GM12878 (cell line): ENCODE data around the gene DNAH1. TPM values are rescaled to one million over a fixed set of nuclear protein-coding genes. Genes with fewer than 3 reads are reported as not detected.

Experiments
- ATAC-seq: fragments of 200-7000 bp; cut with Tn5 transposase; 3 replicates; pipeline ENCODE4 v1.9.1; 2020; ENCODE audit warnings: mild to moderate bottlenecking, moderate library complexity
- Bru-seq: library from RNA; stranded (reverse); fragments of 400-500 nt; gene quantifications from one replicate; lab custom pipeline; 2021; lab: Mats Ljungman, UMichigan
- BruChase-seq, 2 experiments: library from RNA; stranded (reverse); fragments of 400-500 nt; gene quantifications; one replicate each; lab custom pipeline; 2021; lab: Mats Ljungman, UMichigan
- BruUV-seq: library from RNA; stranded (reverse); fragments of 400-500 nt; replicated peaks from 2 replicates; lab custom pipeline; 2021; lab: Mats Ljungman, UMichigan
- CTCF ChIA-PET: fragments of 300-600 bp; sonication (Branson Sonifier 250); formaldehyde crosslinking; extraction: SDS; loops from one replicate; lab custom pipeline; 2021; ENCODE audit warnings: inconsistent platforms; lab: Yijun Ruan, JAX
- POLR2A ChIA-PET: fragments of 350-600 bp; formaldehyde crosslinking; extraction: SDS; loops from one replicate; lab custom pipeline; 2021; ENCODE audit warnings: inconsistent platforms; lab: Charles Lee
- RAD21 ChIA-PET: fragments of 300-600 bp; sonication (Branson Sonifier 250); formaldehyde crosslinking; loops from one replicate; lab custom pipeline; 2023; ENCODE audit warnings: antibody characterized with exemption; ENCODE audit not compliant: unreplicated experiment; lab: Charles Lee
- SMC1A ChIA-PET: fragments of 300-600 bp; sonication (Branson Sonifier 250); formaldehyde crosslinking; loops from one replicate; lab custom pipeline; 2023; ENCODE audit not compliant: unreplicated experiment, uncharacterized antibody; lab: Charles Lee
- DNase-seq: peaks from one replicate; pipeline ENCODE4 v3.0.0-alpha.2; 2011; ENCODE audit warnings: low read depth, low spot score
- FAIRE-seq: peaks from 3 replicates; lab custom pipeline; 2011; peaks lifted over from hg19 to GRCh38; lab: Jason Lieb, UNC
- H2AFZ ChIP-seq: 2 replicates; pipeline ENCODE4 v1.6.0; 2011; ENCODE audit warnings: low read depth, low read length, control low read depth; ENCODE audit not compliant: control insufficient read depth
- H3K27ac ChIP-seq: 2 replicates; pipeline ENCODE4 v1.5.1; 2011; ENCODE audit warnings: control low read depth; ENCODE audit not compliant: control insufficient read depth, insufficient read depth
- H3K27me3 ChIP-seq, 2 experiments: replicated peaks in 1 of 2; 2 replicates each; pipeline versions ENCODE4 v1.6.0 to v1.6.1; 2011; ENCODE audit warnings: low read length in 1 of 2; ENCODE audit not compliant: control insufficient read depth in 2 of 2, insufficient read depth in 2 of 2
- H3K36me3 ChIP-seq, 2 experiments: 2 replicates each; pipeline ENCODE4 v1.5.1; 2011; ENCODE audit warnings: low read length in 1 of 2; ENCODE audit not compliant: control insufficient read depth in 2 of 2, insufficient read depth in 2 of 2
- H3K4me1 ChIP-seq: 2 replicates; pipeline ENCODE4 v1.6.1; 2011; ENCODE audit warnings: mild to moderate bottlenecking, low read length, moderate library complexity, mixed read lengths; ENCODE audit not compliant: control insufficient read depth, insufficient read depth
- H3K4me2 ChIP-seq: 2 replicates; pipeline ENCODE4 v1.6.0; 2011; ENCODE audit warnings: control low read depth; ENCODE audit not compliant: control insufficient read depth, insufficient read depth
- H3K4me3 ChIP-seq: fragments of 200-600 bp; sonication (generic); 2 replicates; pipeline ENCODE4 v1.5.1; 2016
- H3K79me2 ChIP-seq: 2 replicates; pipeline ENCODE4 v1.6.0; 2011; ENCODE audit warnings: low read length; ENCODE audit not compliant: control insufficient read depth, insufficient read depth
- H3K9ac ChIP-seq: 2 replicates; pipeline ENCODE4 v1.8.0; 2011; ENCODE audit warnings: low read length, control low read depth, mixed read lengths; ENCODE audit not compliant: control insufficient read depth, insufficient read depth
- H3K9me3 ChIP-seq: replicated peaks from 3 replicates; pipeline ENCODE4 v1.5.1; 2011; ENCODE audit warnings: mild to moderate bottlenecking, low read length; ENCODE audit not compliant: control insufficient read depth, insufficient read depth
- H4K20me1 ChIP-seq: 2 replicates; pipeline ENCODE4 v1.6.0; 2011; ENCODE audit not compliant: control insufficient read depth, insufficient read depth
- BMI1 ChIP-seq: fragments of 450-650 bp; IDR thresholded peaks from 2 replicates; pipeline ENCODE4 v1.6.1; 2016; ENCODE audit warnings: mild to moderate bottlenecking, moderate library complexity, borderline replicate concordance
- MEF2A ChIP-seq: IDR thresholded peaks from 2 replicates; pipeline ENCODE4 v1.6.1; 2011; ENCODE audit warnings: low read depth, mild to moderate bottlenecking, low read length, moderate library complexity; ENCODE audit not compliant: insufficient read depth
- WGBS: methylation state at CpG from one replicate; pipeline ENCODE4 v1.1.6; 2016; ENCODE audit warnings: low lambda C conversion rate; ENCODE audit not compliant: insufficient replicate concordance, insufficient coverage; ENCODE audit errors: missing lambda C conversion rate; 5-methylcytosine and 5-hydroxymethylcytosine counted together
- in situ Hi-C: fragments of 300-500 bp; cut with MboI; formaldehyde crosslinking; loops from 9 replicates; pipeline ENCODE4 v1.14.3; 2018; ENCODE audit warnings: mixed read lengths
- intact Hi-C: fragments of 100-400 bp; cut with micrococcal nuclease; formaldehyde crosslinking; loops from one replicate; pipeline ENCODE4 v1.14.2; 2022; ENCODE audit not compliant: unreplicated experiment
- long read RNA-seq, 2 experiments: library from polyadenylated mRNA; unstranded; transcript quantifications; one replicate each; pipeline ENCODE4 v2.0.0, GENCODE V29; 2019 to 2020
- polyA minus RNA-seq, 3 experiments: library from RNA; depleted of rRNA, polyadenylated mRNA; stranded (reverse); fragments of >200 nt; gene quantifications; 2 replicates each; pipeline ENCODE4 v1.2.3, GENCODE V29; 2011
- polyA plus RNA-seq, 11 experiments: library from polyadenylated mRNA; depleted of rRNA in 4 of 11; unstranded in 6 of 11; stranded (reverse) in 5 of 11; fragments of >200 nt; fragmentation: Nextera tagmentation in 4 of 11; fragmentation: Illumina TruSeq in 1 of 11; extraction: Ambion mirVana in 4 of 11; extraction: Trizol in 1 of 11; gene quantifications; 1 replicate in 1 of 11; 2 replicates in 10 of 11; pipeline versions ENCODE4 v1.2.1 to v1.2.3, GENCODE V29; 2011 to 2016; ENCODE audit warnings: inconsistent platforms in 2 of 11, missing spikeins in 2 of 11, low read depth in 1 of 11
- total RNA-seq, 4 experiments: library from RNA; depleted of rRNA in 3 of 4; stranded (reverse); fragments of >200 nt in 3 of 4; fragmentation: Illumina TruSeq in 1 of 4; extraction: Trizol in 1 of 4; gene quantifications; 2 replicates each; pipeline versions ENCODE4 v1.2.1 to v1.2.3, GENCODE V29; 2013 to 2021

DNAH1 gene
- 71.1 and 76.2 TPM in 2 replicates for total RNA-seq (2013; cell fraction: nucleolus; rRNA removed)
- total RNA-seq (2014; rRNA removed) (3.3 and 3.4 TPM in 2 replicates), total RNA-seq (2014; rRNA removed; fragmentation: Illumina TruSeq; extraction: Trizol) (2.3 TPM in 2 replicates), total RNA-seq (2021) (4.4 and 5.7 TPM in 2 replicates), polyA plus RNA-seq (2011; rRNA removed) (1.8 and 3.2 TPM in 2 replicates), polyA plus RNA-seq (2014; fragmentation: Illumina TruSeq; extraction: Trizol) (2.3 and 3.7 TPM in 2 replicates), polyA plus RNA-seq (2014; fragmentation: Nextera tagmentation; extraction: Ambion mirVana) (under 1 TPM; 0.31 to 0.33 TPM), polyA plus RNA-seq (2014; rRNA removed) (4.4 and 5.8 TPM in 2 replicates), polyA plus RNA-seq (2016; fragmentation: Nextera tagmentation; extraction: Ambion mirVana) (under 1 TPM; 0.48 to 0.57 TPM), polyA minus RNA-seq (2011; rRNA and poly(A)+ RNA removed) (11.5 and 14.5 TPM in 2 replicates), Bru-seq, nascent RNA (percentile 53 among the genes with signal in this experiment), BruChase-seq, experiment 1, labeled RNA remaining after a 6-hour chase (percentile 64 among the genes with signal in this experiment), BruChase-seq, experiment 2, labeled RNA remaining after a 2-hour chase (percentile 59 among the genes with signal in this experiment)
- polyA plus RNA-seq (2011; ENCODE audit: low read depth) = 3.9 TPM
- polyA plus RNA-seq (2011; cell fraction: cytosol; rRNA removed) = 2.9 and 4.0 TPM in 2 replicates
- polyA plus RNA-seq (2011; cell fraction: nucleus; rRNA removed) = 41.3 and 54.3 TPM in 2 replicates
- polyA plus RNA-seq (2012) = 5.3 and 7.2 TPM in 2 replicates
- 1.0 and 1.3 TPM in 2 replicates for polyA minus RNA-seq (2011; cell fraction: cytosol; rRNA and poly(A)+ RNA removed)
- 10.0 and 18.0 TPM in 2 replicates for polyA minus RNA-seq (2011; cell fraction: nucleus; rRNA and poly(A)+ RNA removed)
- long read RNA-seq, experiment 1, partial matches to known transcripts = 1 of 1 reads
- long read RNA-seq, experiment 1, other reads (novel, unspliced or antisense) = 0 of 1 reads
- long read RNA-seq, experiment 2, partial matches to known transcripts = 1 of 2 reads
- long read RNA-seq, experiment 2, other reads (novel, unspliced or antisense) = 1 of 2 reads

DNA sequence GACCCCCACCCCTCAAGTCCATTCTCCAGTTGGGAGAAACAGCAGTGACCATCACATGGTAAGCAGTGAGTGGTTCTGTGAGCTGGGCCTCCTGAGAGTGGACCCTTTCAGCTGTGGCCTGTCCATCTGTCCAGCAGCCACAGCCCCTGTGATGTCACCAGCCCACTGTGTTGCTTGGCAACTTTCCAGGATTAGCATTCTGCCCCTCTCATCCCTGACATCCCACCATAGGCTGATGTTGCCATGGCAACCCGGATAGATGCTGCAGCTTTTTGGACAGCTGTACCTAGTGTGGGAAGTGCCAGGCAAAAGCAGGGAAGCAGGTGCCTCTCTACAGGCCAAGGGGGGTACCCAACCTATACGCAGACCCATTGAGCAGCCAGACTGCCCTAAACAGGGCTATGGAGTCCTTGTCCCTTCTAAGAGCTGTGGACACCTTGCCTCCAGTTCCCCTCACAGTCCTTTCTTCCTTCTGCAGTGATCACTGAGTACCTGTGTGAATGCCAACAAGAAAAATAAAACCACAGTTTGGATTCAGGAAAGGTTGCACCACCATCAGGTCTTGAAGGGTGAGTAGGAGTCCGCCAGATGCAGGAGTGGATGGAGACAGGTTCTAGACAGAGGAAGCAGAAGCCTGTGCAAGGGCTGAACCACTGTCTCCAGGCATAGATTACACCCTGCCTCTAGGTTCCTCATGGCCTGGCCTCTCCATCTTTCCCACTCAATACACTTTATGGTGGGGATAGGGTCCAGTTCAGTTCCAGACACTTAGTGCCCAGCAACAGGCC lies at the start of gene DNAH1:
Gene DNAH1 (plus strand): TSS at position 343 of the 788 bp plus-strand sequence. CDS start 6,124 bp downstream, outside the sequence.
- intact Hi-C loops (no loop called here), in situ Hi-C loops (no loop called here)
- ATAC-seq (no peak), FAIRE-seq (no peak), DNase-seq (no peak)
- no peak within 1 kb of the TSS for H2AFZ ChIP-seq
- 100% methylated on average over 3 of the region's 3 CpGs for WGBS
- peak within 1 kb of the TSS; percentile 20; the same call in 1 of the 2 replicates for H3K27ac ChIP-seq
- no peak within 1 kb of the TSS for H3K9ac ChIP-seq
- H3K9me3 ChIP-seq = no peaks in the 10 kb centered on the region
- CTCF ChIA-PET = interaction anchor here (1.5 to 8.2 kb wide), 2 partner anchors 23 to 85 kb away, joined by 4 to 60 read pairs; no protein-coding TSS in a partner anchor
- no peaks in the 10 kb centered on the region; a peak in 1 of 4 replicates for H3K36me3 ChIP-seq
- no peaks in the 10 kb centered on the region for H3K79me2 ChIP-seq
- BruUV-seq = no TSS peak
- RAD21 ChIA-PET = no interaction called here
- POLR2A ChIA-PET = interaction anchor here (0.6 to 5.7 kb wide), 2 partner anchors 16 to 577 kb away, joined by 3 to 29 read pairs; no protein-coding TSS in a partner anchor
- H3K4me3 ChIP-seq = no peak within 1 kb of the TSS
- SMC1A ChIA-PET = interaction anchor here (1.0 to 2.1 kb wide), 4 partner anchors 12 to 23 kb away, joined by 3 to 12 read pairs (median 4); no protein-coding TSS in a partner anchor
- TF ChIP-seq BMI1 (peak; percentile 71), MEF2A (no peak)
- peaks cover 46% of the 10 kb centered on the region for H3K4me1 ChIP-seq
- H4K20me1 ChIP-seq = no peaks in the 10 kb centered on the region
- no peaks in the 10 kb centered on the region for H3K27me3 ChIP-seq
- H3K4me2 ChIP-seq = peak within 1 kb of the TSS; percentile 55
